Glomerular visceral epithelial cell (primary cell): ENCODE results near the gene SHISA8.
A peak's percentile ranks its signal among the peaks of the same experiment; 100 is the strongest.
"Not testable (repeated sequence)": the region's sequence is repeated elsewhere in the genome, so short reads cannot be mapped to it uniquely, and the experiment has no call there.

Experiments
- DNase-seq: peaks from one replicate; pipeline ENCODE4 v3.0.0-alpha.2; 2016; ENCODE audit errors: extremely low spot score

SHISA8 gene

GRCh38 chr22:41915035-41915785 lies at the start of gene SHISA8:
Gene SHISA8 (minus strand): TSS chr22:41915074. CDS start chr22:41914667, 407 bp downstream.
- no peak for DNase-seq

GRCh38 chr22:41964112-41964491 lies 49.2 kb upstream of the SHISA8 start:
- DNase-seq = no peak

DNA sequence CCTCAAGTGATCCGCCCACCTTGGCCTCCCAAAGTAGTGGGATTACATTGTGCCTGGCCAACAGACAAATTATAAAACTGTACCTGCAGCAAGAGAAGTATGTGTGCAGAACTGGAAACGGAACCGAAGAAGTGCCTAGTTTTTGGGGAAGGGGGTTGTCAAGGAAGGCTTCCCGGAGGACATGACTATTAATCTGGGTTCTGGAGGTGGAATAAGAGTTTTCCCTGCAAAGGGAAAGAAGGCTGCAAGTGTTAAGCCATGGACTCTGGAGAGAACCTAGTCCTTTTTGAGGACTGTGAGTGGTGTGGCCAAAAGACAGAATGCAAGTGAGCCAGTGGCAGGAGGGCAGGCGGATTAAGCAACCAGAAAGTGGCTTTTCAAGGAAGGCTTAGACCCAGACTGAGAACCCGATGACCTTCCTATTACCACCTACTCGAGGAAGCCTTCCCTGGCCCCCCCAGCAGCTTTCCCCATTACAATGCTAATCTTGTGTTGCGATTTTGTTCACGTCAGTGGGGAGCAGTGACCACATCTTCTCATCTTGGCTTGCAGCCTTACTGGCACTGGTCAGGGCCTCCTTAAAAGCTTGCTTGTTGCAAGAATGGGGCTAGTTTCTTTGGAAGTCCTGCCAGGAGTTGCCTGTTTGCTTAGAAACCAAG lies 48.7 kb upstream of the SHISA8 start:
- no peak for DNase-seq

DNA sequence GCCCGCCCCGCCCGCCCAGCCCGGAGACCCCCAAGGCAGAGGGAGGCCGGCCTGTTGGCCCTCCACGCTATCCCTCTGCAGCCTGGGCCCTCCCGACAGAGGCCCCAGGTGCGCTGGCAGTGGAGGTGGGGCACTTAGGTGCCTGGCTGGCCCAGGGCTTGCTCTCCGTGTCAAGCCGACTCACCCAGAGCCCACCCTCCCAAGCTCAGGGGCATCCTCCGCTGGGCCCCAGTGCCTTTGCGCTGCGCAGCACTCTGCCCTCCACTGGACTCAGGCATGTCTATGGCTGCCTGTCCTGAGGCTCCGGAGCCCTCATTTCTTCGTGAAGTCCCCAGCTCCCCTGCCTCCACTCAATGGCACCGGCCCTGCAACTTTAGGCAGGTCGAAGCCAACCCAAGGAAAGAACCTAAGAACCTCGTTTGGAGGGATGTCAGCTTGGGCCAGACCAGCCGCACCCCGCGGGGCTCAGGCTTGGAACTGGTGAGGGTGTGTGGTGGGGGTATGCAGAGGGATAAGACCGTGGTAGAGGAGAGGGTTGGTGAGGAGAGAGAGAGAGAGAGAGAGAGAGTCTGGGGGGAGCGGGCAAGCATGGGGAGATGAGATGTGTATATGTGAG lies 43.2 kb upstream of the SHISA8 start:
- no peak for DNase-seq

GRCh38 chr22:41952713-41953112 lies 37.8 kb upstream of the SHISA8 start:
- no peak for DNase-seq

GRCh38 chr22:41951898-41952474 lies 37.1 kb upstream of the SHISA8 start, which contains the start of gene SMIM45:
Gene SMIM45 (plus strand): TSS chr22:41952150.
- DNase-seq = no peak

GRCh38 chr22:41949297-41949965 lies 34.6 kb upstream of the SHISA8 start:
- DNase-seq = no peak

GRCh38 chr22:41948928-41949296 lies 34.0 kb upstream of the SHISA8 start:
- DNase-seq = not testable (repeated sequence)

DNA sequence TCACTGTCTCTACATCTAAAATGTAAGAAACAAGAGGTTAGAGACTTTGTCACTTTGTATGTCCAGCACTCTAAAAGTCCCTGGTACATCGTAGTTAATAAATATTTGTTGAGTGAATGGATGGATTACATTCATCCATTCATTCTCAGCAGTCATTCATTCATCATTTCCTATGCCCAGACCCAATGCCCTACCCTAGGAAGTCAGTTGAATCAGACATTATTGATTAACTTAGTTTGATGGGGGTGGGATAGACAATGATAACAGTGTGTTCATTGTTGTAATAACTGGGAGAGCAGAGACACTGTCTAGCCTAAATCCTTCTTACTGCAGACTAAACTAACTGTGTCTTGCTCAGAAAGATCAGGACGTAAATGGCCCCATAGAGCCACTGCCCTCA lies 33.3 kb upstream of the SHISA8 start:
- no peak for DNase-seq

- no peak for DNase-seq
These were observed 32.7 kb upstream of the SHISA8 start for GRCh38 chr22:41947424-41948080.

DNA sequence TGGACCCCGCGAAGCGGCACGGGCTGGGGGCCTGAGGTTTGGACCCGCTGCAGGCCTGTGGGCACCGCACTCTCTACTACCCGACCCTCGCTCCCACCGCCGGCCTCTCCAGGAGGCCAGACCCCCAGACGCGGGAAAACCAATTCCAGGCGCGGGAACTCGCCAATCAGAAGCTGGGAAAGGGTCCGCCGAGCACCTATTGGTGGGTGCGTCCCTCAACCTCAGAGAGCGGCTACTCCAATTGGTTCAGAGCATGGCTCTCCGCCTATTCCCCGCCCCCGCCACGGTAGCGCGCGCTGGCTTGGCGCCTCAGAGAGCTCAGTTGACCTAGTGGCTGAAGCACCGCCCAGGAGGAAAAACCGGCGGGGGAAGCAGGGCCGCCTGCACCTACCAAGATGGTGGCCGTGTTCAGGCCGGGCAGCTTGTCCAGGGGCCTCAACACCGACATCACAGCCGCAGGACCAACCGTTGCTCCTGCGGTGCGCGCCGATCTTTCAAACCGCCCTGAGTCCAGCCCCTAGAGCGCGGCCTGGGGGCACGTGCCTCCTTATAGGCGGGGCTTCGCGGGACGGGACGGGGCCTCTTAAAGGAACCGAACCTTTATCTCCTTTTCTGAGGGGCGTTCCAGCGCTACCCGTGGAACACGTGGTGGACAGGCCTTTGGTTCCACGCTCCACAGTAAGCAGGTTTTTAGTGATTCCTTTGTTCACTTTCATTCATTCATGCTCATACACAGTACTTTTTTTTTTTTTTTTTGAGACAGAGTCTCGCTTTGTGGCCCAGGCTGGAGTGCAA lies 32.0 kb upstream of the SHISA8 start, which contains the start of gene CENPM:
Gene CENPM (minus strand): TSS at position 524 of the 795 bp plus-strand sequence. CDS start 76 bp downstream, at position 448.
- DNase-seq = peak; percentile 91

GRCh38 chr22:41943661-41944209 lies 28.9 kb upstream of the SHISA8 start:
- no peak for DNase-seq

GRCh38 chr22:41940832-41941765 lies 26.2 kb upstream of the SHISA8 start:
- DNase-seq = peak; percentile 77

- no peak for DNase-seq
These were observed 25.3 kb upstream of the SHISA8 start for GRCh38 chr22:41939981-41940831.

GRCh38 chr22:41936894-41937169 lies 22.0 kb upstream of the SHISA8 start:
- DNase-seq = no peak

GRCh38 chr22:41935509-41935908 lies 20.6 kb upstream of the SHISA8 start:
- no peak for DNase-seq

DNA sequence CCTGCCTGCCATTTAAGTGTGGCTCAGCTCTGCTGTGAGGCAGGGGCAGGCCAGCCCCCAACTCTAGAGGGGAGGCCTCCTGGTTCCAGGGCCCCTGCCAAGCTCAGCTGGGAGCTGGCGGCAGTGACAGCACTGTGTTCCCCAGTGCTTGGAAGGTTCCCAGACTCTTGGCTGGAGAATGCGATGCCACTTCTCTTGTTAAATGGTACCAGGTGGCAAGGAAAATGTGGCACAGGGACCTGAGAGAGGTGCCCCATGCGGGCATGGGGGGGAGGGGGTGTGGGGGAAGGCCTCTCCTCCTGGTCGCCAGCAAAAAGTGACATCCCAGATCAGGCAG lies 20.1 kb upstream of the SHISA8 start:
- no peak for DNase-seq

DNA sequence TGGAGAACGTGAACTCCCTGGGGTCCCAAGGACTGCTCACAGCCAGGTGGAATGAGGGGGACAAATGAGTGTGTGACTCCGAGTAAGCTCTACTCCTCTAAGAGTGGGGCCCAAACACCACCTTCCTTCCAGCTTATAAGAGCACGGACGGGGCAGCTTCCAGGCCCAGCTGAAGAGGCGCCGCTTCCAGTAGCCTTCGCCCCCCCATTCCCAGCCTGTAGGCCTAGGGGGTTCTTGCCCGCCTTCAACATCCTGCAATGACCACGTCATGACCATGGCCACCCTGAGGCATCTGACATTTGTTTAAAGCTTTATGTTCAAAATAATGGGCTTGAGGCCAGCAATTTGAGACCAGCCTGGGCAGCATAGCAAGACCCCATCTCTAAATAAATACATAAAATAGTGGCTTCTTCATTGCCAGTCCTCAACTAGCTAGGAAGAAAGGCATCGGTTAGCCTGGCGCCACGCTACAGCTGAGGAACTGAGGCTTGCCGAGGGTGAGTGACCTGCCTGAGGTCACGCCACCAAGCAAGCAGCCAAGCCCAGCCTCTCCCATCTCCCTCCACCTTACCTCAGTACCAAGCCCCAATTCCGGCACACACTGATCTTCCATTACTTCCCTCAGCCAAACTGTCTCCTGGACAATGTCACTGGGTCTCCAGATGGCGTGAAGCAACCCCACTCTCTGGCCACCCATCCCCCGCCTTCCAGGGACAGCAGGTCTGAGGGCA lies 19.6 kb upstream of the SHISA8 start:
- DNase-seq = no peak
